Liver (tissue), 3 donors: Measurements from ENCODE around the gene PTPA.

ENCODE experiments used
- CTCF ChIP-seq: fragments of 150-350 bp; IDR thresholded peaks from 2 replicates; pipeline ENCODE4 v1.5.1; 2017; ENCODE audit warnings: improper control_type of control experiment, low read depth, low read length; ENCODE audit not compliant: missing input control
- RXRA ChIP-seq, 2 donors: IDR thresholded peaks; 2 replicates each; pipeline ENCODE4 v1.6.1; 2017 to 2018; ENCODE audit warnings: antibody characterized with exemption in 2 of 2, mild to moderate bottlenecking in 1 of 2
- donor health status: healthy.
- donor health status: healthy.

- TF ChIP-seq CTCF (no peak), RXRA (IDR thresholded peaks at IDR 0.05) (no peak)
Measured at GRCh38 chr9:129148463-129149204, 37.4 kb downstream of the PTPA start.
